ENCODE results near the gene MPZL1.

GRCh38 chr1:167808690-167809089, 86.9 kb downstream of the MPZL1 start:
- no peak for TF ChIP-seq CTCF (IDR thresholded peaks at IDR 0.05; ENCODE audit: insufficient read depth, low read length)
- no peak for TF ChIP-seq REST (IDR thresholded peaks at IDR 0.05; ENCODE audit: insufficient replicate concordance, low read depth)
- TF ChIP-seq POLR2AphosphoS5 (IDR thresholded peaks at IDR 0.05; ENCODE audit: low read depth) = no peak
- no peak for TF ChIP-seq GABPA (IDR thresholded peaks at IDR 0.05; ENCODE audit: low read depth)
- no peak for TF ChIP-seq SPI1 (IDR thresholded peaks at IDR 0.05; ENCODE audit: borderline replicate concordance, low read depth)

All from HL-60 (cell line).